HepG2 (cell line): ENCODE data around the gene AZU1. TPM values are rescaled to one million over a fixed set of nuclear protein-coding genes. Genes with fewer than 3 reads are reported as not detected.

Source experiments
- AKNA ChIP-seq: sonication (generic); formaldehyde crosslinking; IDR thresholded peaks from 2 replicates; pipeline ENCODE4 v1.4.0; 2020; ENCODE audit warnings: missing genetic modification reagents, borderline replicate concordance
- CHCHD3 ChIP-seq: sonication (generic); formaldehyde crosslinking; IDR thresholded peaks from 2 replicates; pipeline ENCODE4 v1.8.0; 2022; ENCODE audit warnings: mild to moderate bottlenecking, missing genetic modification reagents, moderate library complexity
- CREB3 ChIP-seq: sonication (generic); formaldehyde crosslinking; IDR thresholded peaks from 2 replicates; pipeline ENCODE4 v1.5.0; 2020; ENCODE audit warnings: missing genetic modification reagents
- CSRNP2 ChIP-seq: sonication (generic); formaldehyde crosslinking; conservative IDR thresholded peaks from 2 replicates; pipeline ENCODE4 v1.8.0; 2022; ENCODE audit warnings: low read depth, missing genetic modification reagents
- DMAP1 ChIP-seq: IDR thresholded peaks from 2 replicates; pipeline ENCODE4 v1.6.1; 2016
- DMTF1 ChIP-seq: sonication (generic); formaldehyde crosslinking; IDR thresholded peaks from 2 replicates; pipeline ENCODE4 v1.4.0; 2020; ENCODE audit warnings: mild to moderate bottlenecking, missing genetic modification reagents
- DR1 ChIP-seq: sonication (generic); formaldehyde crosslinking; IDR thresholded peaks from 2 replicates; pipeline ENCODE4 v1.8.0; 2021; ENCODE audit warnings: mild to moderate bottlenecking, missing genetic modification reagents, inconsistent platforms
- SNAI1 ChIP-seq: sonication (generic); formaldehyde crosslinking; IDR thresholded peaks from 2 replicates; pipeline ENCODE4 v1.5.0; 2020; ENCODE audit warnings: mild to moderate bottlenecking, missing genetic modification reagents, borderline replicate concordance
- SP5 ChIP-seq: IDR thresholded peaks from 2 replicates; pipeline ENCODE4 v1.6.1; 2016; ENCODE audit warnings: low read depth, borderline replicate concordance
- TAF15 ChIP-seq: fragments of 200-400 bp; formaldehyde crosslinking; IDR thresholded peaks from one replicate; pipeline ENCODE4 v1.6.1; 2018; ENCODE audit warnings: mild to moderate bottlenecking, low read depth, low read length; ENCODE audit not compliant: poor library complexity, severe bottlenecking
- ZBTB8A ChIP-seq: sonication (generic); formaldehyde crosslinking; IDR thresholded peaks from 2 replicates; pipeline ENCODE4 v1.4.0; 2020; ENCODE audit warnings: mild to moderate bottlenecking, low read depth, missing genetic modification reagents, borderline replicate concordance
- ZFP62 ChIP-seq: sonication (generic); formaldehyde crosslinking; IDR thresholded peaks from 2 replicates; pipeline ENCODE4 v1.4.0; 2020; ENCODE audit warnings: missing genetic modification reagents
- ZNF17 ChIP-seq: sonication (generic); formaldehyde crosslinking; IDR thresholded peaks from 2 replicates; pipeline ENCODE4 v1.5.0; 2020; ENCODE audit warnings: mild to moderate bottlenecking, missing genetic modification reagents
- ZNF230 ChIP-seq: sonication (generic); formaldehyde crosslinking; IDR thresholded peaks from 2 replicates; pipeline ENCODE4 v1.4.0; 2020; ENCODE audit warnings: mild to moderate bottlenecking, missing genetic modification reagents
- ZNF264 ChIP-seq: sonication (generic); formaldehyde crosslinking; IDR thresholded peaks from 2 replicates; pipeline ENCODE4 v1.4.0; 2020; ENCODE audit warnings: missing genetic modification reagents
- ZNF713 ChIP-seq: sonication (generic); formaldehyde crosslinking; IDR thresholded peaks from 2 replicates; pipeline ENCODE4 v1.4.0; 2020; ENCODE audit warnings: mild to moderate bottlenecking, missing genetic modification reagents
- polyA plus RNA-seq, 8 experiments: library from polyadenylated mRNA; depleted of rRNA in 3 of 8; stranded (reverse) in 7 of 8; unstranded in 1 of 8; fragments of >200 nt; fragmentation: Illumina TruSeq in 4 of 8; extraction: Trizol in 4 of 8; gene quantifications; 2 replicates each; pipeline versions ENCODE4 v1.2.1 to v1.2.3, GENCODE V29; 2011 to 2016; ENCODE audit warnings: low read depth in 4 of 8, missing spikeins in 1 of 8, mixed read lengths in 1 of 8; ENCODE audit not compliant: insufficient read depth in 1 of 8
- total RNA-seq, 5 experiments: library from RNA; depleted of rRNA; stranded (reverse); fragments of >200 nt; fragmentation: Illumina TruSeq; extraction: Trizol; gene quantifications; 2 replicates each; pipeline ENCODE4 v1.2.3, GENCODE V29; 2016; ENCODE audit warnings: low read depth in 1 of 5
- TF ChIP-seq, protein P1 (sequence below): sonication (generic); formaldehyde crosslinking; IDR thresholded peaks from 2 replicates; pipeline ENCODE4 v1.4.0; 2020; ENCODE audit warnings: missing genetic modification reagents

AZU1 gene
- total and polyA plus RNA-seq, 2 of the 13 experiments (the other 11 are each of a cell fraction or from before 2014, with no cell fraction given), result not detected

GRCh38 chr19:796692-797527 lies 30.7 kb upstream of the AZU1 start, which contains the start of gene PTBP1 (continued):
- no peak for TF ChIP-seq AKNA (CRISPR knock-in tag)
- no peak for TF ChIP-seq CHCHD3 (CRISPR knock-in tag)
- no peak for TF ChIP-seq ZFP62 (CRISPR knock-in tag)
- 0 out of 2 replicates have a peak, but pooled peaks have one; percentile 45 for TF ChIP-seq CREB3 (CRISPR knock-in tag)
- TF ChIP-seq TAF15, result no peak
- TF ChIP-seq, protein P1, sequence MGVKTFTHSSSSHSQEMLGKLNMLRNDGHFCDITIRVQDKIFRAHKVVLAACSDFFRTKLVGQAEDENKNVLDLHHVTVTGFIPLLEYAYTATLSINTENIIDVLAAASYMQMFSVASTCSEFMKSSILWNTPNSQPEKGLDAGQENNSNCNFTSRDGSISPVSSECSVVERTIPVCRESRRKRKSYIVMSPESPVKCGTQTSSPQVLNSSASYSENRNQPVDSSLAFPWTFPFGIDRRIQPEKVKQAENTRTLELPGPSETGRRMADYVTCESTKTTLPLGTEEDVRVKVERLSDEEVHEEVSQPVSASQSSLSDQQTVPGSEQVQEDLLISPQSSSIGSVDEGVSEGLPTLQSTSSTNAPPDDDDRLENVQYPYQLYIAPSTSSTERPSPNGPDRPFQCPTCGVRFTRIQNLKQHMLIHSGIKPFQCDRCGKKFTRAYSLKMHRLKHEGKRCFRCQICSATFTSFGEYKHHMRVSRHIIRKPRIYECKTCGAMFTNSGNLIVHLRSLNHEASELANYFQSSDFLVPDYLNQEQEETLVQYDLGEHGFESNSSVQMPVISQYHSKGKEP, result no peak
- TF ChIP-seq DR1 (CRISPR knock-in tag), result peak; percentile 74
- 0 out of 2 replicates have a peak, but pooled peaks have one; percentile 65 for TF ChIP-seq SNAI1 (CRISPR knock-in tag)
- TF ChIP-seq ZNF713 (CRISPR knock-in tag), result no peak
- TF ChIP-seq CSRNP2 (CRISPR knock-in tag), result no peak
- peak; percentile 56; the same call in 1 of the 2 replicates for TF ChIP-seq ZNF230 (CRISPR knock-in tag)
- TF ChIP-seq ZBTB8A, result no peak
- peak; percentile 100 for TF ChIP-seq DMAP1 (CRISPR knock-in tag)
- TF ChIP-seq ZNF264, result no peak
- TF ChIP-seq SP5 (CRISPR knock-in tag), result peak; percentile 9; the same call in 1 of the 2 replicates
- TF ChIP-seq ZNF17, result no peak
- no peak for TF ChIP-seq DMTF1
